GM12878 (cell line): ENCODE results near the gene DENND6B.

Source experiments
- BHLHE40 ChIP-seq, 2 experiments: fragments of 450-650 bp in 1 of 2; IDR thresholded peaks; 2 replicates each; pipeline ENCODE4 v1.6.1; 2011 to 2017; ENCODE audit warnings: low read depth in 2 of 2, borderline replicate concordance in 1 of 2, improper control_type of control experiment in 1 of 2, low read length in 1 of 2, mild to moderate bottlenecking in 1 of 2
- SP1 ChIP-seq: IDR thresholded peaks from one replicate; pipeline ENCODE4 v1.6.1; 2011; ENCODE audit warnings: low read depth, low read length

DNA sequence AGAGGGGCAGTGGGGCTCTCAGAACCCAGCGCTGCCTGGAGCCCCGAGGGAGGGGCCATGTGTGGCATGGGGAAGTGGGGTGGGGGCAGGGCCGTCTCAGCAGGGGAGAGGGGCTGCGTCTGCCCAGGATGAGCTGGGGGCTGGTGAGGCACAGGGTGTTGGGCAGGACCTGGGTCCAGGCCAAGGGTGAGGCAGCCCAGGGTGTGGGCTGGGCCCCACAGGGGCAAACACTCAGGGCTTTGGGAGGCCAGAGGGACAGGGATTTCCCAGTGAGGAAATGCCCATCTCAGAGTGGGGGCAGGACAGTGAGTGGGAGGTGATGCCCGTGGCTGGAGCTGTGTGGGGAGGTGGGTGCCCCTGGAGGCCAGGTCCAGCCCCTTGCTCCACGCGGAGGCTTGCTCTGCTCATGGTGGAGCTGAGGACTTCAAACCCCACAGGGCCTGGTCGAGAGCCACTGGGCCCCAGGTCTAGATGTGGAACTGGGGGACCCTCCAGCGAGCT, 24.7 kb downstream of the DENND6B start:
- TF ChIP-seq BHLHE40 (IDR thresholded peaks at IDR 0.05; ENCODE audit: borderline replicate concordance in 1 of 2, low read depth in 2 of 2, low read length in 1 of 2), result no peak
- TF ChIP-seq SP1, result no peak
